ENCODE measurements around the gene DMD.

The DMD gene

DNA sequence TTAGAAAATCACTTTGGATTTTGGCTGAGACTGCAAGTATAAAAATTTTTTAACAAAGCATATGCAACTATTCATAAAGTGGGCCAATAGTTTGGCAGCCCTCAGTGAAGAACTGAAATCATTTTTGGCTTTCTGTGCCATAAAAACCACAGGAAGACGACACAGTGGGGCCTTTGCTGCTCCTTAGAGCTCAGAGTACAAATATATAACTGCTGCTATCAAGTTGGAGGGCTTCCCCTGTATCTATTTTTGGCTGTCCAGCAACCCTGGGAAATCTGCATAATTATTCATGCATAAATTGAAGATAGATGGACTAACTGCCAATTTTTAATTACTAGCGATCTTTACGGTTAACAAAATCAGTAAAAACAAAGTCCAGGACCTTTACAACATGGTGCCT is 2088.0 kb downstream of the DMD start:
- TF ChIP-seq, protein P1, sequence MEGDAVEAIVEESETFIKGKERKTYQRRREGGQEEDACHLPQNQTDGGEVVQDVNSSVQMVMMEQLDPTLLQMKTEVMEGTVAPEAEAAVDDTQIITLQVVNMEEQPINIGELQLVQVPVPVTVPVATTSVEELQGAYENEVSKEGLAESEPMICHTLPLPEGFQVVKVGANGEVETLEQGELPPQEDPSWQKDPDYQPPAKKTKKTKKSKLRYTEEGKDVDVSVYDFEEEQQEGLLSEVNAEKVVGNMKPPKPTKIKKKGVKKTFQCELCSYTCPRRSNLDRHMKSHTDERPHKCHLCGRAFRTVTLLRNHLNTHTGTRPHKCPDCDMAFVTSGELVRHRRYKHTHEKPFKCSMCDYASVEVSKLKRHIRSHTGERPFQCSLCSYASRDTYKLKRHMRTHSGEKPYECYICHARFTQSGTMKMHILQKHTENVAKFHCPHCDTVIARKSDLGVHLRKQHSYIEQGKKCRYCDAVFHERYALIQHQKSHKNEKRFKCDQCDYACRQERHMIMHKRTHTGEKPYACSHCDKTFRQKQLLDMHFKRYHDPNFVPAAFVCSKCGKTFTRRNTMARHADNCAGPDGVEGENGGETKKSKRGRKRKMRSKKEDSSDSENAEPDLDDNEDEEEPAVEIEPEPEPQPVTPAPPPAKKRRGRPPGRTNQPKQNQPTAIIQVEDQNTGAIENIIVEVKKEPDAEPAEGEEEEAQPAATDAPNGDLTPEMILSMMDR (IDR thresholded peaks at IDR 0.05; ENCODE audit: low read depth, low read length, missing control alignments): no peak
- in situ Hi-C loops (cut with HindIII; ENCODE audit: low pct_ligation_motif_present, low sequenced_read_pairs): no loop called here
- Histone ChIP-seq H3K4me3 (ENCODE audit: low read depth, low read length) (no peak overlapping the region), H3K36me3 (replicated peaks) (peaks cover 5% of the 10 kb centered on the region), H3K27me3 (replicated peaks) (no peaks in the 10 kb centered on the region), H3K27ac (no peak overlapping the region)
- no peak for DNase-seq

DNA sequence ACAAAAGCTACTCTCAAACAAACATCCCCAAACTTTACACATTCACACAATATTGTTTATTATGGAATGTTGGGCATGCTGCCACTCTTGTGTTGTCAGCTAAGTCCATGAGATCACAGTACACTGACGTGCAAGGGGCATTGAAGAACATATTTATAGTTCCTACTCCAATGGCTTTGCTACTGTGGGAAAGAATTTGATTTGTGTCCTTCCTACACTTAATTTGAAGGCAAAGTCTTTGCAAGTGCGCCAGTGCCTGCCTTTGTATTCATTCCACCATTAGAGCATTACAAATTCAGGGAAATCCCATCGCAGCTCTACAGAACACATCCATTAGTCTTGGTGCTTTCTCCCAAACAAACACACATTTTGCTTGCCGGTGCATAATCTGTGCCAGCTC is 2094.1 kb downstream of the DMD start:
- in situ Hi-C loops (cut with HindIII; ENCODE audit: low pct_ligation_motif_present, low sequenced_read_pairs): no loop called here
- TF ChIP-seq, protein P1 (IDR thresholded peaks at IDR 0.05; ENCODE audit: low read depth, low read length, missing control alignments): no peak
- no peak overlapping the region for H3K4me3 ChIP-seq (ENCODE audit: low read depth, low read length)
- no peaks in the 10 kb centered on the region for H3K27me3 ChIP-seq (replicated peaks)
- H3K27ac ChIP-seq: no peak overlapping the region
- H3K36me3 ChIP-seq (replicated peaks): no peaks in the 10 kb centered on the region
- no peak for DNase-seq

DNA sequence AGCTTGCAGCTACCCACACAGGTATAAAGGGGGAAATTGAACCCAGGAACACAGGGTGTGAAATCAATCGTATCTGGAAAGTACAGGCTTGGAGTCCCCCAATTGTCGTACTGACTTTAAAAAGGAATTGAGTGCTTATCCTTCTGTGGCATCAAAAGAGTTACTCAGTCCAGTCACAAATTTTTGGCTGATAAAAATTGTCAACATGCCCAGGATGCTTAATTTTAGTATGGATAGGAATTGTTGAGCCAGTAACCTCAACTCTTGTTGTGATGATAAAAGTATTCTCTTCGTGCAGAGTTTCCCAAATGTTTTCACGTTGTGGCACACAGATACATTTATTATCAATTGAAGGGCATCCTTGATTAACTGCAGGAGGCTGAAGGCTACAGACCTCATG is 2096.0 kb downstream of the DMD start:
- DNase-seq: no peak
- TF ChIP-seq, protein P1 (IDR thresholded peaks at IDR 0.05; ENCODE audit: low read depth, low read length, missing control alignments): no peak
- no peak overlapping the region for H3K4me3 ChIP-seq (ENCODE audit: low read depth, low read length)
- in situ Hi-C loops (cut with HindIII; ENCODE audit: low pct_ligation_motif_present, low sequenced_read_pairs): no loop called here
- no peaks in the 10 kb centered on the region for H3K36me3 ChIP-seq (replicated peaks)
- no peaks in the 10 kb centered on the region for H3K27me3 ChIP-seq (replicated peaks)
- H3K27ac ChIP-seq: no peak overlapping the region

DNA sequence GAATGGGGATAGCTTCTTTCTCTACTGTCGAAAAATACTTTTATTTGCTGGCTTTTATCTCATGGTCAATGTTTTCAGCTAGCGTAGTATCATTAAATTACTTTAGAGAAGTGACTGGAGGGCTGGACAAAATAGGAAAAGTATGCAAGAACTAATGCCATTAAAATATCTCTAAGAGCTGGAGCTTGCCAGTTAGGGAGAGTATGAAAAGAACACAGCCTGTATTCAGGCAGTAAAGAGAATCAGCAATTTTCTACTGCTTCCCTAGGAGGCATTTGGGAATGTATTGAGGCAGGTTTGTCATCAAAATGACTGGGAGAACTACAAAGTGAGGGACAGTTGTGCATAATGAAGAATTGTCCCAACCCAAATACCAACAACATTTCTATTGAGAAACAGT is 2096.5 kb downstream of the DMD start:
- Histone ChIP-seq H3K27ac (no peak overlapping the region), H3K36me3 (replicated peaks) (no peaks in the 10 kb centered on the region), H3K27me3 (replicated peaks) (no peaks in the 10 kb centered on the region), H3K4me3 (ENCODE audit: low read depth, low read length) (no peak overlapping the region)
- TF ChIP-seq, protein P1 (IDR thresholded peaks at IDR 0.05; ENCODE audit: low read depth, low read length, missing control alignments): no peak
- DNase-seq: no peak
- in situ Hi-C loops (cut with HindIII; ENCODE audit: low pct_ligation_motif_present, low sequenced_read_pairs): no loop called here

DNA sequence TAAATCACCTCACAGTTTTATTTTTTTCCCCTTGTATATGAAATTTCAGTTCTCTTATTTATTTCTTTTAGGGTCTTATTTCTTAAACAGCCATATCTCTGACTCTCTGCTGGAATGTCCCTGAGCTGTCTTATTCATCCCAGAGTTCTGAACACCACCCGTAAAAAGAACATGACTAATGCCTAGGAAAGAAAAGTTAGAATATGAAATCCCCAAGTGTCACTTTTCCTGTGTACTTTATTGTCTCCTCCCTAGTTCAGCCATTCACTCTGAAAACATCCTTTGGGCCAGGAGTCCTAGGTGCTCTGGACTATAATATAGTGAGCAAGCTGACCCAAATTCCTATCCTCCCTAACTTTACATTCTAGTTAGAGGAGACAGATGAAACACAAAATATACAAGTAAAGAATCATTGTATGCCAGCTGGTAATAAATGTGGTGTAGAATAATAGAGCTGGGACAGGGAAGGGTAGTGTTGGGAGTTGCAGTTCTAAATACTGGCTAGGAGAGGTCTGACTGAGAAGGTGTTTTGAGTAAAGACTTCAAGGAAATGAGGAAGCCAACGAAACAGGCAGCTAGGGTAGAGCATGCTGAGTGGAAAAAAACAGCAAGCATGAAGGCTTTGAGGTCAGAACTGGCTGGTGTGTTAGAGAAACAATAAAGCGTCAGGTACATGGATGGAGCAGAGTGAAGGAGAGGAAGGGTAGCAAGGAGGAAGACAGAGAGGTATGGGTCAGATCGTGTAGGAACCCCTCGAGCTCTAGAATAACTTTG is 2098.9 kb downstream of the DMD start:
- H3K27me3 ChIP-seq (replicated peaks): no peaks in the 10 kb centered on the region
- TF ChIP-seq, protein P1 (IDR thresholded peaks at IDR 0.05; ENCODE audit: low read depth, low read length, missing control alignments): no peak
- H3K27ac ChIP-seq: no peak overlapping the region
- in situ Hi-C loops (cut with HindIII; ENCODE audit: low pct_ligation_motif_present, low sequenced_read_pairs): no loop called here
- H3K36me3 ChIP-seq (replicated peaks): no peaks in the 10 kb centered on the region
- H3K4me3 ChIP-seq (ENCODE audit: low read depth, low read length): no peak overlapping the region
- DNase-seq: no peak

DNA sequence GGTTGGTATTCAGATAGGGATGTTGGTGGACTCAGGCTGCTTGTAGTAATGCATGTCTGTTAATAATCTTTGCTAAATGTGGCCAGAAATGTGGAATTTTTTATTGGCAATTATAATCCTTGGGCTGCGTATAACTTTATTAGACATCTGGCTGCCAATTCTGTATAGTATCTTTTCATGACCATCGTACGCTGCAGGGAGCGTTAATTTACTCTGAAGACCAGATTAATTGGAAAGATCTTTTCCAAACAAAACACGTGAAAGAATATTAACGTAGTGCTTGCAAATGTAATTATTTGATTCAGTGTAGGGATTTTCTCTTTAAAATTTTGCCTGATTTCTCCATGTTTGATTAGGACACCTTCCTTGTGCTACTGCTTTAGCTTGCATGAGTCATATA is 2100.7 kb downstream of the DMD start:
- DNase-seq: no peak
- Histone ChIP-seq H3K27ac (no peak overlapping the region), H3K36me3 (replicated peaks) (no peaks in the 10 kb centered on the region), H3K27me3 (replicated peaks) (no peaks in the 10 kb centered on the region), H3K4me3 (ENCODE audit: low read depth, low read length) (no peak overlapping the region)
- in situ Hi-C loops (cut with HindIII; ENCODE audit: low pct_ligation_motif_present, low sequenced_read_pairs): no loop called here
- TF ChIP-seq, protein P1 (IDR thresholded peaks at IDR 0.05; ENCODE audit: low read depth, low read length, missing control alignments): no peak

Data from brain microvascular endothelial cell (primary cell).